T1000 (cell line): ENCODE data around the gene CIDEC.
"Not testable (repeated sequence)": the region's sequence is repeated elsewhere in the genome, so short reads cannot be mapped to it uniquely, and the experiment has no call there.

Source experiments
- DNase-seq: peaks from one replicate; lab custom pipeline; 2025; ENCODE audit warnings: mixed read lengths; lab: John Stamatoyannopoulos, UW

The CIDEC gene

DNA sequence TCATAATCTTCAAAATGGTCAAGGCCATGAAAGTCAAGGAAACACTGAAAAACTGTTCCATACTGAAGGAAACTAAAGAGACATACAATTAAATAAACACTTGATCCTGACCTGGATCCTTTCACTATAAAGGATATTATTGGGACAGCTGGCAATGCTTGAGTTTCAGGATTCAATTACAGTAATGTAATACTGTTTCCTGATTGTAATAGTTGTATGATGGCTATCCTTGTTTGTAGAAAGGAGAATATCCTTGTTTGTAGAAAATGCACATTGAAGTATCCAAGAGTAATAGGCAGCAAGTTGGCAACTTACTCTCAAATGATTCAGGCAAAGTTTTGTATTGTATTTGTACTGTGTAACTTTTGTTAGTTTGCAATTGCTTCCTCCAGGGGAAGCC, 4.6 kb downstream of the CIDEC start:
- no peak for DNase-seq

DNA sequence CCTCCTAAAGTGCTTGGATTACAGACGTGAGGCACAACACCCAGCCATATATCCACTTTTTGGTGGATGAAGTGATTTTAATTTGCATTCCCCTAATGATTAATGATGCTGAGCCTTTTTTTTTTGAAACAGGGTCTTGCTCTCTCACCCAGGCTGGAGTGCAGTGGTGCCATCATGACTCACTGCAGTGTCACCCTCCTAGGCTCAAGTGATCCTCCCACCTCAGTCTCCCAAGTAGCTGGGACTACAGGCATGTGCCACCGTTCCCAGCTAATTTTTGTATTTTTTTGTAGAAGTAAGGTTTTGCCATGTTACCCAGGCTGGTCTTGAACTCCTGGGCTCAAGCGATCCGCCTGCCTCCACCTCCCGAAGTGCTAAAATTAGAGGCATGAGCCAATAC, 8.0 kb downstream of the CIDEC start:
- DNase-seq = not testable (repeated sequence)

DNA sequence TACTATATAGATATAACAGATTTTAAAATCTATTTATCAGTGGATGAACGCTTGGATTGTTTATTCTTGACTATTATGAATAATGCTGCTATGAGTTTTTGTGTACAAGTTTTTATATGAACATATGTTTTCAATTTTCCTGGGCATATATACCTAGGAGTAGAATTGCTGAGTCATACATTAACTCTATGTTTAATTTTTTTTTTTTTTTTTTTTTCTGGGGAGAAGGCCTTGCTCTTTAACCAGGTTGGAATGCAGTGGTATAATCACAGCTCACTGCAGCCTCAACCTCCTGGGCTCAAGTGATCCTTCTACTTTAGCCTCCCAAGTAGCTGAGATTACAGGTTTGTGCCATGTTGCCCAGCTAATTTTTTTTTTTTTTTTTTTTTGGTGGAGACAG, 9.1 kb downstream of the CIDEC start:
- DNase-seq = no peak

DNA sequence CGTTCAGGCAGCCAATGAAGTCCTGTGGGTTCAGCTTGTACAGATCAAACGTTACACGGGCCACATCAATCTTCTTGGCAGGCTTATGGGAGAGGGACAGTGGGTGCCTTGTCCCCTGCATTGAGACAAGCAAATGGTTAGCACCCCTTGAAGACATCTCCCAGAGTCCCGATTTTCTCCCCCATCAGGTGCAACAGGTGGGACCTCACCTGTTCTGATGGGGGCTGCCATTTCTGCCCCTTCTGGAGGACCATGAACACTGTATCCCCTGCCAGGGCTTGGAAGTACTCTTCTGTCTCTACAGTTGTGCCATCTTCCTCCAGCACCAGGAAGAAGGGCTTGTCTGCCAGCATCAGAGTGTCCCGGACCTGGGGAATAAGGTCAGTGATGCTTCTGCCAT, 10.1 kb downstream of the CIDEC start:
- no peak for DNase-seq

DNA sequence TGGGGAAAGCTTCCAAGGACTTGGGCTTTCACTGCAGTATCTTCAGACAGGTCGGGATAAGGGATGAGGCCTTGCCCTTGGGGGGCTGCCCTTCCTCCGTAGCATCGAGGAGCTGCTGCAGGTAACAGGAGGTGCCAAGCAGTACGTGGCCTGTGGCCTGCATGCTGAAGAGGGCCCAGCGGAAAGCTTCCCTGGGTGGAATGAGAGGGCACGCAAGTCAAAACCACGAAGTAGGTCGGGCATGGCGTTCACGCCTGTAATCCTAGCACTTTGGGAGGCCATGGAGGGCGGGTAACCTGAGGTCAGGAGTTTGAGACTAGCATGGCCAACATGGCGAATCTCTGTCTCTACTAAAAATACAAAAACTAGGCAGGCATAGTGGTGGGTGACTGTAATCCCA, 12.9 kb downstream of the CIDEC start:
- DNase-seq = no peak

DNA sequence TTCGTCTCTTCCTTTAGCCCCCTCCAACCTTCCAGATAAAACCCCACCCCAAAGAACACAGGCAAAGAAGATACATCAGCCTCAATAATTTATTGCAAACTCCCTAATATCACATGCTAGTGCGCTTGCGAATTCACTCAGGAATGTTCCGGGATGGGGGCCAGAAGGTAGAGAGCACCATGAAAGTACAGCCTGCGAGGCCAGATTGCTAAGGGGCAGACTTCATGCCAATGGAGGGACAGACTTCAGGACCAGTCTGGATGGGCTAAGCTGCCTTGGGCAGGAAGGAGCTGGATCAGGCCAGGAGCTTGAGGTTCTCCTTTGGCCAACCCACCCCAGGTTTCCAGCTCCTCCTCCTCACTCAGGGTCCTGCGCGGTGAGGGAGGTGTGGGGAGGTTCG, 13.4 kb downstream of the CIDEC start:
- DNase-seq = no peak

DNA sequence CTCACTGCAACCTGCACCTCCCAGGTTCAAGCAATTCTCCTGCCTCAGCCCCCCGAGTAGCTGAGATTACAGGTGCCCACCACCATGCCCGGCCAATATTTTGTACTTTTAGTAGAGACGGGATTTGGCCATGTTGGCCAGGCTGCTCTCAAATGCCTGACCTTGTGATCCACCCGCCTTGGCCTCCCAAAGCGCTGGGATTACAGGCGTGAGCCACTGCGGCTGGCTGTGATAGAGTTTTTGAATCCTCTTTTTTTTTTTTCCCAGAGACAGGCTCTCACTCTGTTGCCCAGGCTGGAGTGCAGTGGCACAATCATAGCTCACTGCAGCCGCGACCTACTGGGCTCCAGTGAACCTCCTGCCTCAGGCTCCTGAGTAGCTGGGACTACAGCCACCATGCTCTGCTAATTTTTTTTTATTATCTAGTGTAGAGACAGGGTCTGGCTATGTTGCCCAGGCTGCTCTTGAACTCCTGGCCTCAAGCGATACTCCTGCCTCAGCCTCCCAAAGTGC, 14.9 kb downstream of the CIDEC start:
- DNase-seq = not testable (repeated sequence)

DNA sequence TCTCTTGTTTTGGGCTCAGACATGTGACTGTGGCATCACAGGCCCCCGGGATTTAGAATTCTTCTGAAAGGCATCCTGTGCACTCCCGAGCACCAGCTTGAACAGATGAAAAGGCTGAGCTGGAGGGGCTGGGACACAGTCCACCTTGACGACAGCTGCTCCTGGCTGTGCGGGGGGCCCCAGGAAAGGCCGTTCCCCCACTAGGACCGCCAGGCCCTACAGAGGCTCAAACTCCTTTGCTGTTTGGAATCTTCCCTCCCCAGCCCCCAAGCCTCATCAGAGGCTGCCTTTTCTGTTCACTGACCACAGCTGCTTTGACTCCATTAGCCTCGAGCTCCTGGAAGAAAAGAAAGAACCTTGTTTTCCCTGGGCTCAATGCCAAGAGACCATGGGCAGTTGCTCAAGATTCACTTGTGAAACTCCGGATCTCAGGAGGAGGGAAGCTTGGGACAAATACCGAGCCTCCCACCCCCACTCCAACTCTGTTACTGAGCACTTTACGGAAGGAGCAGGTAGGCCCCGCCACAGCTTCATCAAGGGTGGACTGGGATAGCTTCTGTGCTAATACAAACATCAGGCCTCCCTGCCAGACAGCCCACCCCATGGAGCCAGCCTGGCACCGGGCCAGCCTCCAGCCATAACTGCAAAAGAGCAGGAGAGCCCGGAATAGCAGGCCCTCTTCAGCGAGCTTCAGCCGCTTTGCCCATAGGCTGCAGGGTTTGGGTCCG, 15.7 kb downstream of the CIDEC start:
- DNase-seq = no peak

DNA sequence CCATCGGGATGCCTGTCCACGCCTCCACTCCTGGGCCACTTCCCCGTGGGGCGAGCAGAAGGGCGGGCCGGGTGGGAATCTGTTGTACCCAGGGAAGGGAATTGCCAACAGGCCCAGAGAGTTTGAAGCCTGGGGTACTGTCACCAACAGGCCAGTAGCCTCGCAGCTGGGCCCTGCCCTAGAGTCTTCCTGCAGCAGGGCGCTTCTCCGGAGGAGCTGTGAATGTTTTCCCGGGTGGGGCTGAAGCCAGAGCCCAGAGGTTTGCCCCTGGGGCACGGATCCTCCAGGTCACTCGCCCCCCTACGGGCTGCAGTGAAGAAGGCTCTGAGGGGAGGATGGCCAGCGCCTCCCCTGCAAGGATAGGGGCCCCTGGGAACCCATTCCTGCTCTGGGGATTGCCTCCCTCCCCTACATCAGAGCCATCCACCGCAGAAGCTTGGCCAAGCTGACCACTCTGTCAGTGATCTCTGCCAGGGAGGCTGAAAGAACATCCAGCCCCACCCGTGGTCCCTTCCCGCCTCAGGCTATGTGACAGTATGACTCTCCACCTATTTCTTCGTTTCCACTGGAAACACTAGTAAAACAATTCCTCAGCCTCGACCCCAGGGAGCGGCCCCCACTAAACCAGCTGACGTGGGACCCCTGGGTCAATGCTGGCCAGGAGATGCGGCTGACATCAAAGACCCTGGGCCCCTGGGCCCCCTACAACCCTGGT, 16.8 kb downstream of the CIDEC start:
- no peak for DNase-seq

DNA sequence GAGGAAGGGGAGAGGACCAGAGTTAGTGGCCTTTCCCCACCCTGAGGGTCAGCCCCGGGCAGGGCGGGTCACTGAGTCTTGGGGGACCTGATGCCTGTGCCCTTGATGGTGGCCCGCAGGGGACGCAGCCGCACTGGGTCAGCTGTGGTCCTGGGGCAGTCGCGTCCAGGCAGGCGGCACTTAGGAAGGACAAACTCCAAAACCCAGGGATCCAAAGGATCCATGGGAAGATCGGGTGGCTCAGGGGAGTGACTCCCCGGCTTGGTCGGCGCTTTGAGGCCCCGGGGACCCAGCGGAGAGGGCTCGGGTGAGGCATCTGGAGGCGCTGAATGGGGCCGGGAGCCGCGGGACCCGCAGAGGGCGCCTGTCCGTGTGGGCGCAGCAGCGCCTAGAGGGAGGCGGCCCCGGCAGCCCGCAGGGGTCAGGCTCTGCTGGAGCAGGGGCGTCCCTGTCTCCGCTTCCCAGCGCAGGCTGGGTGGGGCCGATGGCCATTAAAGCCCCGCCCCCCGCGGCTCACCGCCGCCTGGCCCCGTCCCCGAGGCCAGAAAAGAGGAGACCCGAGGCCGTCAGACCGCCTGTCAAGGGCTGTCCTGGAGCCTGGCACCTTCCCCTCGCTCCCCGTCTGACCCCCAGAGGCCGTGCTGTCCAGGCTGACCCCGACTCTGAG, 17.5 kb downstream of the CIDEC start:
- DNase-seq = no peak

DNA sequence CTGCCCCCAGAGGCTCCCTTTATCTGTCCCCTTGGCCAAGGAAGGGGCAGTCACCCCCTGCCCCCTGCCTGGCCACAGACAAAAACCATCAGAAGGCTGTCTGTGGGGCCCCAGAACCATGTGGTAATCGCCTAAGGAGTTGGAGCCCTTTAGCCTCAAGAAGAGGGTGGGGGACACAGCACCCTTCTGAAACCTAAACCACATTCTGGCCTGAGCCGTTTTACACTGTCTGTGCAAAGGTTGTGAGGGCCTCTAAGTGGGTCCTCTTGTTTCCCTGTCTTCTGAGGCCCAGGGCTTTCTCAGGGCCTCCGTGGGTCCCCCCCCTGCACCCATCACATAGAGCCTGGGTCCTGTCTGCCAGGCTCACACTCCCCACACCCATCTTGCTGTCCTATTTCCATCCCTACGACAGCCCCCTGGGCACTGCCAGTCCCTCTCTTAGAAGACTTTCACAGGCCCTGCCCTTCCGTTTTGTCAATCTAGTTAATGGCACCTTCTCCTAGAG, 18.4 kb downstream of the CIDEC start:
- no peak for DNase-seq

DNA sequence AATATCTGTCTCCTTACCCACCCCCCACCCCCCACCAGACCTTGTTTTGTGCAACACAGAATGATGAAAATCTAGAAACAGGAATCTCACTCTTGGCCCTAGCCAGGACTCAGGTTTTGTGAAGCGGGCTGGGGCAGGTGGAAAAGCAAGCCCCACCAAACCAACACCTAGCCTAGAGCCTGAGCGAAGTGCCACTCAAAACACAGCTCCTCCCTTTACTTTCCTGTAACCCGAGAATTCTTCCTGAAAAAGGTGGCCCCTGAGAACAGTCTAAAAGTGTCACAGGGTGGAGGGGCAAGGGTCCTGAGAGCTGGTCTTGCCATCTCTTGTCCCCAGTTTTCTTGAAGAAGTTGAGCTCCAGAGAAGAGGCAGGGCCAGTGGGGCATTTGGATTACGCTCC, 18.9 kb downstream of the CIDEC start:
- DNase-seq = no peak

DNA sequence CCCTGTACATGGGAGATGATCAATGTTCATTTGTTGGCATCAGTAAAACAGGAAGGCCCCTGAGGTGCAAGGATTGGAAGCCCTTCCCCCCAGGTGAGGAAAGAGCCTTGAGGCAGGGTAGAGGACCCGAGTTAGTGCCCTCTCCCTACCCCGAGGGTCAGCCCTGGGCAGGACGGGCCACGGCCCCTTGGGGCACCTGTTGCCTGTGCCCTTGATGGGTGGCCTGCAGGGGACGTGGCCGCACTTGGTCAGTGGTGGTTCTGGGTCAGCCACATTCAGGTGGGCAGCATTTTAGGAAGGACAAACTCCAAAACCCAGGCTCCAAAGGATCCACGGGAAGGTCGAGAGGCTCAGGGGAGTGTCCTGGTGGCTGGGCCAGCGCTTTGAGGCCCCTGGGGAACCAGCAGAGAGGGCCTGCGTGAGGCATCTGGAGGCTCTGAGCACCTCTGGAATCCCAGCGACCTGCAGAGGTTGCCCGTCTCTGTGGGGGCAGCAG, 20.5 kb downstream of the CIDEC start:
- no peak for DNase-seq

DNA sequence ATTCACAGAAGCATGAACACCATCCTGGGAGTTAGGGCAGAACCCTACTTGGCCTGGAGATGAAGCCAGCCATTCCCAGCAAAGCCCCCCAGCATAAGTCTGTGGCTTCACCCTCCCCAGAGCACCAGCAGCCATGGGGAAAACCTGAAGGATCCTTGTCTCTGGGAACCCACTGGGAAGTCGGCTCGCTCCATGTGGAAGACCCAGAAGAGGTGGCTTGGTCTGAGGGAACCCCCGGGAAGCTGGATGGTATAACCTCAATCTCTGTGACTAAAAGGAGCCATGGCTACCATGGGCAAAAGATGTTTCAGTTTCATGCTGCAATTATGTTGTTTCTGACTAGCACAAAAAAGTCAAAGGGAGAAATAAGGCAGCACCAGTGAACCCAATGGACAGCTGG, 24.5 kb downstream of the CIDEC start:
- DNase-seq = no peak

DNA sequence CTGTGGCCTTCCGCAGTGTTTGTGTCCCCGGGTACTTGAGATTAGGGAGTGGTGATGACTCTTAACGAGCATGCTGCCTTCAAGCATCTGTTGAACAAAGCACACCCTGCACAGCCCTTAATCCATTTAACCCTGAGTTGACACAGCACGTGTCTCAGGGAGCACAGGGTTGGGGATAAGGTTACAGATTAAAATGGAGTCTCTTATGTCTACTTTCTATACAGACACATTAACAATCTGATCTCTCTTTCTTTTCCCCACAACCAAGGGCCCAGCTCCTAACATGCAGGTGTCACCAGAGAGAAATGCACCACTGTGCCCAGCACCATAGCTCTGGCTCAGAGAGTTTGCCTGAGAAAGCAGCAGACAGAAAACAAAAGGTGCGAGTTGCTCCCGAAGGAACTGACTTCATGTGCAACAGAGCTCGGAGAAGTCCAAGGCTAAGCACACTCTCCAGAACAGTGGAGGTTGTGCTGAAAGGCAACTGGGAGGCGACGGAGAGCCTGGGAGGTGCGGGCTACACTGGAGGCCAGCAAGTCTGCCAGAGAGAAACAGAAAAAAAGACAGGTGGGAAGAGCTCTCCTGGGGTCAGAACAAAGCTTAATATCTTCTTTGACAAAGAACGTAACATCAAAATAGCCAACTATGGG, 25.6 kb downstream of the CIDEC start:
- DNase-seq = not testable (repeated sequence)

DNA sequence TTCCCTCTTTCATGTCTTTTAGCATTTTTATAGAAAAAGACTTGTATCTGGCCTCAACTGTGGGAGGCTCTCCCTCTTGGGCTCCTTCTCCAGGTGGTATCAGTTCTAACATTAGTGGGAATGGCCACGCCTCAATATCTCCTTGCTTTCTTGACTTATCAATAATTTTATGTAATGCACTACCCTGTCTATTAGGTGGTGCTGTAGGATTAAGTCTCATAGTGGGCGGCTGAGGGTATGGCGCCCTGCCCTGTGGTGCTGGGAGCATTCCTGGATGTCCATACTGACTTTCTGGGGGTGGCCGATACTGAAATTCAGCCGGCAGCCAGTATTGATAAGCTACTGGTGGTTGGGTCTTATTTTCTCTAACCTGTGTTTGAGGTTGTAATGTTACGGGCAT, 27.5 kb downstream of the CIDEC start:
- DNase-seq = no peak

DNA sequence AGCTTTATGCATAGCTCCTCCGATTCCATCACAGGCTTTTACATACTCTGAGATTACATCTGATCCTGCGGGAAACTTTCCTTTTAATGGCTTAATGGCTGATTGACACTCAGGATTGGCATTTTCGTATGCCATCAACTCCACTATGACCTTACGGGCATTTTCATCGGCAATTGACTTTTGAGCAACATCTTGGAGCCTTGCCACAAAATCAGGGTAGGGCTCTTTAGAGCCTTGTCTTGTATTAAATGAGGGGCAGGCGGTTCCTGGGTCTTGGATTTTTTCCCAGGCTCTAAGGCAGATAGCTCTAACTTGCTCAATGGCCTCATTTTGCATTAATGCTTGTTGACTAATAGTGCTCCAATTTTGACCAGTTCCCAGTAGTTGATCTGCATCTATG, 28.1 kb downstream of the CIDEC start:
- DNase-seq = not testable (repeated sequence)

DNA sequence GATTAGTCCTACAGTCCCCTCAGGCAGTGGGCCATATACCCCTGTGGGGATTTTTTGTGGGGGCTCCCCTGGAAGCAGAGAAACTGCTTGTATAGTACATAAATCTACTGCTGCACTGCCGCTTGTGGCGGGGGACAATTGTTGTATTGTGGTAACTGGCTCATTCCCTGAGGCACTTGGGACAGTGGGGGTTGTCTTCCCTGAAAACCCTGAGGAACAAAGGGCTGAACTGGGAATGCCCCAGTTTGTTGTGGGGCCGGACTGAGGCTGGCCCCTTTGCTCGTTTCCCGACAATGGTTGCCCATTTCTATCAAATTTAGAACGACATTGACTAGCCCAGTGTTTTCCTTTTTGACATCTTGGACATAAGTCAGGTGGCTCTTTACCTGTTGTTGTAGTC, 28.7 kb downstream of the CIDEC start:
- DNase-seq = not testable (repeated sequence)

DNA sequence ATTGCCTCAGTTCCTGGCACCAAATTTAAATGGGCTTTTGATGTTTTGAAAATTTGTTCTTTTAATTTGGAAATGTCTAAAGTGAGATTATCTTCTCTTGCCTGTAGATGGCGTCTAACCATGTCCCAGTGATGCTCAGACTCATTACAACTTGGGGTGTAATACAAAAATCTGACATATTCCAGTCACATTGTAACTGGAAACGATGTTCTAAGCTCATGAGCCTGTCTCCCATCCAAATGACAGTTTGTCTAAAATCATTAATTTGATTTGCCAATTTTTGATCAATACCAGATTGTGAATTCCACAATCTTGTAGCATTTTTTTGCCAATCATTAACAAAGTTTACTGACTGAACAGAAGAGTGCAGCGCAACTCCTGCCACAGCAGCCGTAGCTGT, 31.2 kb downstream of the CIDEC start:
- not testable (repeated sequence) for DNase-seq

DNA sequence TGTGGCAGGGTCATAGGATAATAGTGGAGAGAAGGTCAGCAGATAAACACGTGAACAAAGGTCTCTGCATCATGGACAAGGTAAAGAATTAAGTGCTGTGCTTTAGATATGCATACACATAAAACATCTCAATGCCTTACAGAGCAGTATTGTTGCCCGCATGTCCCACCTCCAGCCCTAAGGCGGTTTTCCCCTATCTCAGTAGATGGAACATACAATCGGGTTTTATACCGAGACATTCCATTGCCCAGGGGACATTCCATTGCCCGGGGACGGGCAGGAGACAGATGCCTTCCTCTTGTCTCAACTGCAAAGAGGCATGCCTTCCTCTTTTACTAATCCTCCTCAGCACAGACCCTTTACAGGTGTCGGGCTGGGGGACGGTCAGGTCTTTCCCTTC, 32.2 kb downstream of the CIDEC start:
- not testable (repeated sequence) for DNase-seq

DNA sequence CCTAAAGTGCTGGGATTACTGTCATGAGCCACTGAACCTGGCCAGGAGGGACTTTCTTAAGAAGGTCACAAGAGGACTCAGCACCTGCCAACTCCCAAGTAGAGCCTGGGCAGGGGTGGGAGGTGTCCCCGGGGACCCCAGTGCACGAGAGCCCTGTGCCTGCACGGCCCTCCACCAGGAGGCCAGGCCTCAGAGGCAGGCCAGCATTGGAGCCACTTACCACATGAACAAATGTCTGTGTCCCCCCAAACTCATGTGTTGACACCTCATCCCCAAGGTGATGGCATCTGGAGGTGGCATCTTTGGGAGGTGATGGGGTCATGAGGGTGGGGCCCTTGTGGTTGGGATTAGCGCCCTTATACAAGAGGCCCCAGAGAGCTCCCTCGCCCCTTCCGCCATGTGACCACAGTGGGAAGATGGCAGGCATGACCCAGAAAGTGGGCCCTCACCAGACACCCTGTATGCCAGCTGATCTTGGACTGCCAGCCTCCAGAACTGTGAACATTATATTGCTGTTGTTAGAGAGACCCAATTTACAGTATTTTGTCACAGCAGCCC, 33.0 kb downstream of the CIDEC start:
- no peak for DNase-seq

DNA sequence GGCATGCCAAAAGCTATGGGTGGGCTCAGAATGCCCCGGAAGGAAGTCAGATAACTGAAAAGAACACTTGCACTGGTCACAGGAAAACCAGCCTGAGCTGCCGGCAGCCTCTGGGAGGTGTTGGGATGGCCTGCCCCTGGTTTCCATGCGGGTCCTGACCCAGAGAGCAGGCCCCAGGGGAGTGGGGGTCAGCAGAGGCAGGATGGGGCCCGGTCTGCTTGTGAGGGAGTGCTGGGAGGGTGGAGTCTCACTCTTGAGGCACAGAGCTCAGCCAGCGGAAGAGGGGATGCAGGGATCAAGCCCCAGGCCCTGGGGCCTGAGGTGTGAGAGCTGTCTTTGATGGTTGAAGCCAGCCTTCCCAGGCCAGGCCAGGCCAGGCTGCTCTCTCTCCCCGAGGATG, 33.8 kb downstream of the CIDEC start:
- DNase-seq = no peak
